Keratinocyte (primary cell): ENCODE data around the gene ZNF44.

ENCODE experiments used
- EZH2 ChIP-seq: IDR thresholded peaks from one replicate; pipeline ENCODE4 v1.6.1; 2012; ENCODE audit warnings: inconsistent platforms, mild to moderate bottlenecking, low read length, moderate library complexity
- TF ChIP-seq, protein P1 (sequence below), 3 experiments: IDR thresholded peaks in 1 of 3; conservative IDR thresholded peaks in 1 of 3; optimal IDR thresholded peaks in 1 of 3; 2 replicates in 2 of 3; 3 replicates in 1 of 3; pipeline versions ENCODE3 to v1.5.1; 2011; ENCODE audit warnings: low read length in 3 of 3, mild to moderate bottlenecking in 3 of 3, moderate library complexity in 2 of 3, control low read depth in 1 of 3, inconsistent platforms in 1 of 3; ENCODE audit not compliant: insufficient read depth in 2 of 3; ENCODE audit errors: extremely low read depth in 1 of 3

GRCh38 chr19:12230751-12231733 is 63.6 kb downstream of the ZNF44 start:
- no peak for TF ChIP-seq EZH2
- TF ChIP-seq, protein P1, sequence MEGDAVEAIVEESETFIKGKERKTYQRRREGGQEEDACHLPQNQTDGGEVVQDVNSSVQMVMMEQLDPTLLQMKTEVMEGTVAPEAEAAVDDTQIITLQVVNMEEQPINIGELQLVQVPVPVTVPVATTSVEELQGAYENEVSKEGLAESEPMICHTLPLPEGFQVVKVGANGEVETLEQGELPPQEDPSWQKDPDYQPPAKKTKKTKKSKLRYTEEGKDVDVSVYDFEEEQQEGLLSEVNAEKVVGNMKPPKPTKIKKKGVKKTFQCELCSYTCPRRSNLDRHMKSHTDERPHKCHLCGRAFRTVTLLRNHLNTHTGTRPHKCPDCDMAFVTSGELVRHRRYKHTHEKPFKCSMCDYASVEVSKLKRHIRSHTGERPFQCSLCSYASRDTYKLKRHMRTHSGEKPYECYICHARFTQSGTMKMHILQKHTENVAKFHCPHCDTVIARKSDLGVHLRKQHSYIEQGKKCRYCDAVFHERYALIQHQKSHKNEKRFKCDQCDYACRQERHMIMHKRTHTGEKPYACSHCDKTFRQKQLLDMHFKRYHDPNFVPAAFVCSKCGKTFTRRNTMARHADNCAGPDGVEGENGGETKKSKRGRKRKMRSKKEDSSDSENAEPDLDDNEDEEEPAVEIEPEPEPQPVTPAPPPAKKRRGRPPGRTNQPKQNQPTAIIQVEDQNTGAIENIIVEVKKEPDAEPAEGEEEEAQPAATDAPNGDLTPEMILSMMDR (optimal IDR thresholded peaks at IDR 0.05 in 1 of 3, IDR thresholded peaks at IDR 0.05 in 1 of 3, conservative IDR thresholded peaks at IDR 0.05 in 1 of 3; ENCODE audit: extremely low read depth in 1 of 3, insufficient read depth in 2 of 3, low read length in 3 of 3), result no peak
